K562 (cell line): ENCODE results near the gene PHF12. TPM values are rescaled to one million over a fixed set of nuclear protein-coding genes. Genes with fewer than 3 reads are reported as not detected.

ENCODE experiments used
- ATAC-seq: fragments of 200-7000 bp; cut with Tn5 transposase; 3 replicates; pipeline ENCODE4 v1.9.1; 2020; ENCODE audit warnings: moderate library complexity
- Bru-seq: library from RNA; stranded (reverse); fragments of 400-500 nt; gene quantifications from one replicate; lab custom pipeline; 2021; lab: Mats Ljungman, UMichigan
- BruChase-seq, 2 experiments: library from RNA; stranded (reverse); fragments of 400-500 nt; gene quantifications; one replicate each; lab custom pipeline; 2021; lab: Mats Ljungman, UMichigan
- BruUV-seq: library from RNA; stranded (reverse); fragments of 400-500 nt; replicated peaks from 2 replicates; lab custom pipeline; 2021; lab: Mats Ljungman, UMichigan
- CTCF ChIA-PET: fragments of 300-600 bp; formaldehyde crosslinking; extraction: SDS; loops from one replicate; lab custom pipeline; 2021; ENCODE audit warnings: low intra/inter-chr PET ratio; lab: Yijun Ruan, JAX
- POLR2A ChIA-PET: fragments of 300-600, 350-650 bp; sonication (Branson Sonifier 250); formaldehyde crosslinking; extraction: SDS; loops from one replicate; lab custom pipeline; 2021; ENCODE audit warnings: antibody characterized with exemption, inconsistent platforms; lab: Yijun Ruan, JAX
- DNase-seq, 4 experiments: peaks; one replicate each; pipeline versions ENCODE4 v3.0.0 to v3.0.0-alpha.2; 2011 to 2018; ENCODE audit warnings: low spot score in 3 of 4, mixed read lengths in 3 of 4; ENCODE audit errors: extremely low read depth in 1 of 4
- FAIRE-seq: peaks from 2 replicates; lab custom pipeline; 2011; peaks lifted over from hg19 to GRCh38; lab: Jason Lieb, UNC
- H2AFZ ChIP-seq: 2 replicates; pipeline ENCODE4 v1.6.0; 2011; ENCODE audit warnings: low read depth, low read length, control low read depth, inconsistent platforms
- H3K27ac ChIP-seq: fragments of 200-600 bp; 3 replicates; pipeline ENCODE4 v1.8.0; 2011; ENCODE audit warnings: low read depth, mild to moderate bottlenecking, control low read depth, inconsistent platforms, low read length, moderate library complexity, mixed read lengths; ENCODE audit errors: extremely low read depth
- H3K27me3 ChIP-seq, 2 experiments: fragments of 300-600 bp in 1 of 2; 2 replicates in 1 of 2; 3 replicates in 1 of 2; pipeline versions ENCODE4 v1.6.0 to v1.8.0; 2011; ENCODE audit warnings: inconsistent platforms in 2 of 2, low read length in 2 of 2, mild to moderate bottlenecking in 1 of 2, mixed read lengths in 1 of 2, moderate library complexity in 1 of 2; ENCODE audit not compliant: control insufficient read depth in 2 of 2, insufficient read depth in 2 of 2
- H3K36me3 ChIP-seq: fragments of 300-600 bp; 3 replicates; pipeline ENCODE4 v1.8.0; 2011; ENCODE audit warnings: mild to moderate bottlenecking, low read length, inconsistent platforms; ENCODE audit not compliant: control insufficient read depth, insufficient read depth
- H3K4me1 ChIP-seq, 2 experiments: fragments of 200-600 bp in 1 of 2; replicated peaks in 1 of 2; 2 replicates in 1 of 2; 3 replicates in 1 of 2; pipeline versions ENCODE4 v1.5.1 to v1.8.0; 2011; ENCODE audit warnings: inconsistent platforms in 2 of 2, low read length in 2 of 2, mild to moderate bottlenecking in 1 of 2, mixed read lengths in 1 of 2, moderate library complexity in 1 of 2; ENCODE audit not compliant: control insufficient read depth in 2 of 2, insufficient read depth in 2 of 2
- H3K4me2 ChIP-seq: 2 replicates; pipeline ENCODE4 v1.6.1; 2011; ENCODE audit warnings: low read length, control low read depth, inconsistent platforms, mixed read lengths; ENCODE audit not compliant: insufficient read depth
- H3K4me3 ChIP-seq: fragments of 200-600 bp; sonication (generic), shearing (Covaris generic); 2 replicates; pipeline ENCODE4 v1.5.1; 2016; ENCODE audit warnings: control low read depth, inconsistent platforms
- H3K79me2 ChIP-seq: fragments of 200-600 bp; 3 replicates; pipeline ENCODE4 v1.8.0; 2011; ENCODE audit warnings: low read length, inconsistent platforms; ENCODE audit not compliant: control insufficient read depth, insufficient read depth
- H3K9ac ChIP-seq, 2 experiments: 2 replicates each; pipeline versions ENCODE4 v1.6.0 to v1.6.1; 2011; ENCODE audit warnings: low read depth in 2 of 2, low read length in 2 of 2, control low read depth in 1 of 2, inconsistent platforms in 1 of 2, mild to moderate bottlenecking in 1 of 2, mixed read lengths in 1 of 2; ENCODE audit not compliant: insufficient read depth in 1 of 2
- H3K9me1 ChIP-seq: one replicate; pipeline ENCODE4 v1.6.0; 2011; ENCODE audit warnings: inconsistent platforms, mild to moderate bottlenecking, low read length, moderate library complexity; ENCODE audit not compliant: control insufficient read depth, insufficient read depth
- H3K9me3 ChIP-seq: replicated peaks from 2 replicates; pipeline ENCODE4 v1.5.1; 2011; ENCODE audit warnings: low read depth, low read length, inconsistent platforms; ENCODE audit not compliant: control insufficient read depth, insufficient read depth
- H4K20me1 ChIP-seq: replicated peaks from 2 replicates; pipeline ENCODE4 v1.6.1; 2011; ENCODE audit warnings: low read length, inconsistent platforms, mixed read lengths; ENCODE audit not compliant: control insufficient read depth, insufficient read depth
- CREM ChIP-seq: IDR thresholded peaks from 2 replicates; pipeline ENCODE4 v1.6.1; 2014; ENCODE audit warnings: antibody characterized with exemption, low read depth
- E2F3 ChIP-seq: fragments of 250-450 bp; sonication (Bioruptor Pico); IDR thresholded peaks from 2 replicates; pipeline ENCODE4 v1.4.0; 2020; ENCODE audit warnings: mild to moderate bottlenecking
- FOXK2 ChIP-seq, 2 experiments: fragments of 450-650 bp; IDR thresholded peaks in 1 of 2; conservative IDR thresholded peaks in 1 of 2; 2 replicates each; pipeline ENCODE4 v1.6.1; 2016; ENCODE audit warnings: low read depth in 2 of 2, mild to moderate bottlenecking in 1 of 2
- MEIS2 ChIP-seq: fragments of 450-650 bp; IDR thresholded peaks from 2 replicates; pipeline ENCODE4 v1.6.1; 2014; ENCODE audit warnings: mild to moderate bottlenecking; ENCODE audit not compliant: partially characterized antibody
- MITF ChIP-seq: IDR thresholded peaks from 2 replicates; pipeline ENCODE4 v1.6.1; 2014; ENCODE audit warnings: antibody characterized with exemption
- MLLT1 ChIP-seq, 2 experiments: fragments of 450-650 bp; IDR thresholded peaks; 2 replicates each; pipeline ENCODE4 v1.6.1; 2016
- POLR2B ChIP-seq: fragments of 450-650 bp; IDR thresholded peaks from 2 replicates; pipeline ENCODE4 v1.6.1; 2018; ENCODE audit warnings: low read depth; ENCODE audit not compliant: partially characterized antibody
- RFX1 ChIP-seq: fragments of 450-650 bp; IDR thresholded peaks from 2 replicates; pipeline ENCODE4 v1.6.1; 2016; ENCODE audit warnings: mild to moderate bottlenecking, moderate library complexity
- SIN3A ChIP-seq, 2 experiments: fragments of 150-350 bp in 1 of 2; IDR thresholded peaks; 2 replicates each; pipeline ENCODE4 v1.6.1; 2011 to 2016; ENCODE audit warnings: borderline replicate concordance in 2 of 2, low read depth in 2 of 2, low read length in 2 of 2, mild to moderate bottlenecking in 2 of 2, moderate library complexity in 2 of 2; ENCODE audit not compliant: control insufficient read depth in 1 of 2
- TBL1XR1 ChIP-seq, 2 experiments: IDR thresholded peaks; 2 replicates each; pipeline ENCODE4 v1.6.1; 2012; ENCODE audit warnings: improper control_type of control experiment in 2 of 2, low read length in 2 of 2, mild to moderate bottlenecking in 1 of 2
- XRCC5 ChIP-seq: fragments of 200-400 bp; formaldehyde crosslinking; IDR thresholded peaks from 2 replicates; pipeline ENCODE4 v1.6.1; 2017; ENCODE audit warnings: low read depth, mild to moderate bottlenecking, low read length
- ZNF511 ChIP-seq: sonication (generic); formaldehyde crosslinking; IDR thresholded peaks from 2 replicates; pipeline ENCODE4 v1.8.0; 2022; ENCODE audit warnings: mild to moderate bottlenecking, missing genetic modification reagents
- WGBS: fragments of 100-300 bp; shearing (Covaris generic); methylation state at CpG from one replicate; pipeline ENCODE4 v1.1.6; 2016; ENCODE audit warnings: low coverage, mixed read lengths; ENCODE audit not compliant: insufficient coverage; ENCODE audit errors: missing lambda C conversion rate; 5-methylcytosine and 5-hydroxymethylcytosine counted together
- in situ Hi-C: fragments of 300-500 bp; cut with MboI; formaldehyde crosslinking; loops from 4 replicates; pipeline ENCODE4 v1.15.0; 2018; ENCODE audit warnings: inconsistent platforms, mixed read lengths
- intact Hi-C: fragments of 100-400 bp; cut with micrococcal nuclease; formaldehyde crosslinking; loops from 2 replicates; pipeline ENCODE4 v1.14.2; 2022
- long read RNA-seq, 3 experiments: library from polyadenylated mRNA in 2 of 3; library from RNA in 1 of 3; unstranded in 2 of 3; stranded (forward) in 1 of 3; transcript quantifications; one replicate each; pipeline ENCODE4 v2.0.0, GENCODE V29; 2019 to 2022
- polyA minus RNA-seq, 3 experiments: library from RNA; depleted of rRNA, polyadenylated mRNA; stranded (reverse); fragments of >200 nt; gene quantifications; 2 replicates each; pipeline ENCODE4 v1.2.3, GENCODE V29; 2011
- polyA plus RNA-seq, 8 experiments: library from polyadenylated mRNA; depleted of rRNA in 4 of 8; stranded (reverse) in 5 of 8; unstranded in 3 of 8; fragments of >200 nt; fragmentation: Nextera tagmentation in 2 of 8; fragmentation: Illumina TruSeq in 1 of 8; extraction: Ambion mirVana in 2 of 8; extraction: Trizol in 1 of 8; gene quantifications; 2 replicates each; pipeline versions ENCODE4 v1.2.1 to v1.2.3, GENCODE V29; 2011 to 2014; ENCODE audit warnings: inconsistent platforms in 1 of 8, missing spikeins in 1 of 8
- total RNA-seq, 7 experiments: library from RNA; depleted of rRNA in 6 of 7; stranded (reverse); fragments of >200 nt in 6 of 7; fragmentation: Illumina TruSeq in 2 of 7; extraction: Trizol in 2 of 7; gene quantifications; 2 replicates each; pipeline versions ENCODE4 v1.2.1 to v1.2.3, GENCODE V29; 2011 to 2021; ENCODE audit warnings: low replicate concordance in 1 of 7

The PHF12 gene
- 126 and 135 TPM in 2 replicates for total RNA-seq (2011; cell fraction: chromatin; rRNA removed; ENCODE audit: low replicate concordance)
- 70.4 and 78.8 TPM in 2 replicates for total RNA-seq (2011; cell fraction: nucleolus; rRNA removed)
- 90.9 and 130 TPM in 2 replicates for total RNA-seq (2011; cell fraction: nucleoplasm; rRNA removed)
- total RNA-seq (2014; rRNA removed) (17.7 and 18.7 TPM in 2 replicates), total RNA-seq (2014; rRNA removed; fragmentation: Illumina TruSeq; extraction: Trizol) (8.2 and 8.3 TPM in 2 replicates), total RNA-seq (2015; rRNA removed; fragmentation: Illumina TruSeq; extraction: Trizol) (10.4 and 12.0 TPM in 2 replicates), total RNA-seq (2021) (24.0 and 31.3 TPM in 2 replicates), polyA plus RNA-seq (2011; rRNA removed) (13.5 and 27.0 TPM in 2 replicates), polyA plus RNA-seq (2014; fragmentation: Illumina TruSeq; extraction: Trizol) (19.9 and 21.4 TPM in 2 replicates), polyA plus RNA-seq (2014; fragmentation: Nextera tagmentation; extraction: Ambion mirVana) (1 to 10 TPM in 1 of 2 experiments, under 1 TPM in 1; 0.82 to 1.1 TPM), polyA plus RNA-seq (2014; rRNA removed) (21.5 and 21.8 TPM in 2 replicates), polyA minus RNA-seq (2011; rRNA and poly(A)+ RNA removed) (18.1 and 18.7 TPM in 2 replicates), Bru-seq, nascent RNA (percentile 77 among the genes with signal in this experiment), BruChase-seq, experiment 1, labeled RNA remaining after a 2-hour chase (percentile 89 among the genes with signal in this experiment), BruChase-seq, experiment 2, labeled RNA remaining after a 6-hour chase (percentile 87 among the genes with signal in this experiment)
- polyA plus RNA-seq (2011; cell fraction: cytosol; rRNA removed): 17.1 and 19.2 TPM in 2 replicates
- 115 and 157 TPM in 2 replicates for polyA plus RNA-seq (2011; cell fraction: nucleus; rRNA removed)
- polyA plus RNA-seq (2012): 27.6 and 28.9 TPM in 2 replicates
- polyA minus RNA-seq (2011; cell fraction: cytosol; rRNA and poly(A)+ RNA removed): 12.2 and 15.7 TPM in 2 replicates
- 23.6 and 27.0 TPM in 2 replicates for polyA minus RNA-seq (2011; cell fraction: nucleus; rRNA and poly(A)+ RNA removed)
- long read RNA-seq, experiment 1, full-length matches to known transcripts: 1 of 48 reads
- long read RNA-seq, experiment 1, partial matches to known transcripts: 28 of 48 reads
- long read RNA-seq, experiment 1, other reads (novel, unspliced or antisense): 19 of 48 reads
- long read RNA-seq, experiment 2, full-length matches to known transcripts: 4 of 17 reads
- long read RNA-seq, experiment 2, partial matches to known transcripts: 4 of 17 reads
- long read RNA-seq, experiment 2, other reads (novel, unspliced or antisense): 9 of 17 reads
- long read RNA-seq, experiment 3, partial matches to known transcripts: 0 of 1 reads
- long read RNA-seq, experiment 3, other reads (novel, unspliced or antisense): 1 of 1 reads

- ATAC-seq (peak; percentile 86), FAIRE-seq (no peak), DNase-seq (peak; percentile 96 to 100 (median 98))
- CTCF ChIA-PET: interaction anchor here (2.2 kb wide), 1 partner anchor 224 kb away, joined by 9 read pairs; no protein-coding TSS in a partner anchor
- H3K4me3 ChIP-seq: peak within 1 kb of the TSS; percentile 61
- peaks cover 6% of the 10 kb centered on the region for H4K20me1 ChIP-seq
- BruUV-seq: no TSS peak
- POLR2A ChIA-PET: interaction anchor here (0.6 to 1.6 kb wide), 25 partner anchors 9 to 359 kb away, joined by 3 to 9 read pairs (median 4); partner anchors contain the start of genes RPL23A and TLCD1
- H2AFZ ChIP-seq: peak within 1 kb of the TSS; percentile 96
- H3K9me3 ChIP-seq: no peaks in the 10 kb centered on the region
- no peaks in the 10 kb centered on the region; a peak in 1 of 5 replicates for H3K27me3 ChIP-seq
- no peaks in the 10 kb centered on the region for H3K9me1 ChIP-seq
- peak within 1 kb of the TSS; percentile 95 to 99 for H3K9ac ChIP-seq
- peak within 1 kb of the TSS; percentile 100 for H3K27ac ChIP-seq
- H3K4me1 ChIP-seq: peaks cover 17 to 18% of the 10 kb centered on the region in 2 experiments
- in situ Hi-C loops: no loop called here
- peak within 1 kb of the TSS; percentile 100 for H3K4me2 ChIP-seq
- peaks cover 21% of the 10 kb centered on the region; the same call in 1 of the 3 replicates for H3K36me3 ChIP-seq
- WGBS: under 1% methylated on average over 49 of the region's 51 CpGs
- intact Hi-C loops: loop anchor here (5.0 kb wide), 2 partner anchors 49 to 104 kb away; partner anchors contain the start of gene DHRS13
- peaks cover 47% of the 10 kb centered on the region for H3K79me2 ChIP-seq
- peak; percentile 100 for TF ChIP-seq MEIS2
- no peak for TF ChIP-seq ZNF511 (CRISPR knock-in tag)
- no peak for TF ChIP-seq RFX1
- TF ChIP-seq TBL1XR1 (IDR thresholded peaks at IDR 0.05; ENCODE audit: low read length in 2 of 2): 0 out of 4 replicates have a peak, but pooled peaks of 1 of the 2 experiments have one; percentile 67
- peak; percentile 99 for TF ChIP-seq POLR2B
- no peak for TF ChIP-seq XRCC5
- TF ChIP-seq E2F3 (CRISPR knock-in tag): no peak
- TF ChIP-seq MITF: no peak
- 0 out of 4 replicates have a peak, but pooled peaks of 1 of the 2 experiments have one; percentile 20 for TF ChIP-seq SIN3A (IDR thresholded peaks at IDR 0.05; ENCODE audit: borderline replicate concordance in 2 of 2, control insufficient read depth in 1 of 2, low read depth in 2 of 2, low read length in 2 of 2)
- peak; percentile 55 to 73; a peak in 3 of 4 replicates for TF ChIP-seq FOXK2 (conservative IDR thresholded peaks at IDR 0.05 in 1 of 2, IDR thresholded peaks at IDR 0.05 in 1 of 2; ENCODE audit: low read depth in 2 of 2)
- TF ChIP-seq CREM: peak; percentile 52; the same call in 1 of the 2 replicates
- no peak for TF ChIP-seq MLLT1 (IDR thresholded peaks at IDR 0.05)
These were observed at the start of gene PHF12 for GRCh38 chr17:28951428-28951990. Gene PHF12, minus strand, starts transcription at chr17:28951518. Its CDS starts 558 bp downstream, at chr17:28950960.
